NT2/D1 (cell line): Measurements from ENCODE around the gene BDKRB1.

Experiments
- SUZ12 ChIP-seq: IDR thresholded peaks from 2 replicates; pipeline ENCODE4 v1.6.1; 2011; ENCODE audit not compliant: insufficient read length, insufficient read depth; ENCODE audit errors: extremely low read depth
- YY1 ChIP-seq: IDR thresholded peaks from 2 replicates; pipeline ENCODE4 v1.6.1; 2011; ENCODE audit not compliant: insufficient read length, insufficient read depth
- ZNF274 ChIP-seq: IDR thresholded peaks from 2 replicates; pipeline ENCODE4 v1.6.1; 2011; ENCODE audit warnings: mild to moderate bottlenecking, low read depth, low read length

DNA sequence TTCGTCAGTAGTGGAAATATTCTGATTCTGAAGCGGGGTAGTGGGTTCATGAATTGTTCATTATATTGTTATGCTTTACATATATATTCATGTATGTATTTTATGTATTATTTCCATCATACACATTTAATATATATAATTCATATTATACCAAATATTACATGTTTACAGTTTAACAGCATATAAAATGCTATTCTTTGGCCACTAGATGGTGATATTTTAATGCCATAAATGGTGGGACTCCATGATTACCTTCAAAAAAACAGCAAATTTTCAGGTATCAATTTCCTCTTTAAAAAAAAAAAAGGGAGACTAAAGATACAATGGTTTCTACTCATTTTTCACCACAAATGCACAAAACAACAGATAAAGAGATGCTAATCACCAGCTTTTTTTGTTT is 41.0 kb downstream of the BDKRB1 start:
- no peak for TF ChIP-seq ZNF274
- TF ChIP-seq YY1, result no peak
- TF ChIP-seq SUZ12, result no peak
